22Rv1 (cell line): Measurements from ENCODE around the gene TUT7.
"Not testable (repeated sequence)": the region's sequence is repeated elsewhere in the genome, so short reads cannot be mapped to it uniquely, and the experiment has no call there.

Source experiments
- H3K27ac ChIP-seq: fragments of 450-650 bp; 2 replicates; pipeline ENCODE4 v1.5.1; 2017
- ZFX ChIP-seq: fragments of 450-650 bp; IDR thresholded peaks from 2 replicates; pipeline ENCODE4 v1.6.1; 2017; ENCODE audit warnings: antibody characterized with exemption, borderline replicate concordance
- TF ChIP-seq, protein P1 (sequence below): fragments of 450-650 bp; IDR thresholded peaks from 2 replicates; pipeline ENCODE4 v1.5.1; 2017; ENCODE audit warnings: mild to moderate bottlenecking

The TUT7 gene

DNA sequence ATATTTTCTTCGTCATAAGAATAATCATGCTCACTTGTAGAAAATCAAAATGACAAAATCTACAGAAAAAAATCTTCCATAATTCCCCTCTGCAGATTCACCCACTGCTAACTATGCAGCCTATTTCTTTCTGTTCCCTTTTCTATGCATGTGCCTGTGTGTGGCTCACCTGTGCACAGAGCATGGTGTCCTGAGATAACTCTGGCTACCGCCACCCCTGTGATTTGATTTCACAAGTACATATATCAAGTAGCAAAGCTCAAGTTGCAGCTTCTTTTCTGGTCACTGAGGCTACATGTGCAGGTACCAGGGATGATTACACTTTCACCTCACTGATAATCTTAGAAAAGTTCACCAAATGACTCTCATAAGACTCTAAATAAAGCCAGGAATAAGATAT is 53.5 kb downstream of the TUT7 start:
- TF ChIP-seq ZFX = no peak
- no peak overlapping the region for H3K27ac ChIP-seq

DNA sequence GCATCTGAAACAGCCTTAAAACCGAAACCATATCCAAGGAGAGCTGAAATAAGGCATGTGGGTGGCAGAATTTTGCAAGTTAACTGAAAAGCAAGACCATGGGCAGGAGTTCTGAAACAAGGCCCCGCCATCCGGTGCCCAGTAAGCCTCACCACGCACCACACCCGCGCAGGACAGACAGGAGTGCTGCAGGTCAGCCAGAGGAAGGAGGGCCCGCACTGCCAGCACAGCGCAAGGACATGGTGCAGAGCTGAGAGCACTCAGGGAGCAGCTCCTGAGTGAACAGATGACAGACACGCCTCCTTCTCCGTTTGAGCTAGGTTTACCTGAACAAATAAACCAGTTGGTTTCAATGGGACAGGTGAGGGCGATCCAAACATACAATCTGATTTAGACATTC is 55.3 kb downstream of the TUT7 start:
- H3K27ac ChIP-seq = no peak overlapping the region
- no peak for TF ChIP-seq ZFX
- TF ChIP-seq, protein P1, sequence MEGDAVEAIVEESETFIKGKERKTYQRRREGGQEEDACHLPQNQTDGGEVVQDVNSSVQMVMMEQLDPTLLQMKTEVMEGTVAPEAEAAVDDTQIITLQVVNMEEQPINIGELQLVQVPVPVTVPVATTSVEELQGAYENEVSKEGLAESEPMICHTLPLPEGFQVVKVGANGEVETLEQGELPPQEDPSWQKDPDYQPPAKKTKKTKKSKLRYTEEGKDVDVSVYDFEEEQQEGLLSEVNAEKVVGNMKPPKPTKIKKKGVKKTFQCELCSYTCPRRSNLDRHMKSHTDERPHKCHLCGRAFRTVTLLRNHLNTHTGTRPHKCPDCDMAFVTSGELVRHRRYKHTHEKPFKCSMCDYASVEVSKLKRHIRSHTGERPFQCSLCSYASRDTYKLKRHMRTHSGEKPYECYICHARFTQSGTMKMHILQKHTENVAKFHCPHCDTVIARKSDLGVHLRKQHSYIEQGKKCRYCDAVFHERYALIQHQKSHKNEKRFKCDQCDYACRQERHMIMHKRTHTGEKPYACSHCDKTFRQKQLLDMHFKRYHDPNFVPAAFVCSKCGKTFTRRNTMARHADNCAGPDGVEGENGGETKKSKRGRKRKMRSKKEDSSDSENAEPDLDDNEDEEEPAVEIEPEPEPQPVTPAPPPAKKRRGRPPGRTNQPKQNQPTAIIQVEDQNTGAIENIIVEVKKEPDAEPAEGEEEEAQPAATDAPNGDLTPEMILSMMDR = no peak

DNA sequence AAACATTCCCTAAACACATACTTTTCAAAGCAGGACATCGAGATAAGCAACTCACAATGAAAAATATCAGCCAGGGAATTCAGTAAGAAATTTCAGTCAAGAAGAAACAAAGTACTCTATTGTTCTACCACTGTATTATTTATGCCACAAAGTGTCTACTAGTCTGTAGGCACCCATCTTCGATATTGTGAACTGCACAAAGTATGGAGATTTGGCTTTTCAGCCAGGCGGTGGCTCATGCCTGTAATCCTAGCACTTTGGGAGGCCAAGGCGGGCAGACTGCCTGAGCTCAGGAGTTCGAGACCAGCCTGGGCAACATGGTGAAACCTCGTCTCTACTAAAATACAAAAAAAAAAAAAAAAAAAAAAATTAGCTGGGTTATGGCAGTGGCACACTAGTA is 63.9 kb downstream of the TUT7 start:
- not testable (repeated sequence) for H3K27ac ChIP-seq

DNA sequence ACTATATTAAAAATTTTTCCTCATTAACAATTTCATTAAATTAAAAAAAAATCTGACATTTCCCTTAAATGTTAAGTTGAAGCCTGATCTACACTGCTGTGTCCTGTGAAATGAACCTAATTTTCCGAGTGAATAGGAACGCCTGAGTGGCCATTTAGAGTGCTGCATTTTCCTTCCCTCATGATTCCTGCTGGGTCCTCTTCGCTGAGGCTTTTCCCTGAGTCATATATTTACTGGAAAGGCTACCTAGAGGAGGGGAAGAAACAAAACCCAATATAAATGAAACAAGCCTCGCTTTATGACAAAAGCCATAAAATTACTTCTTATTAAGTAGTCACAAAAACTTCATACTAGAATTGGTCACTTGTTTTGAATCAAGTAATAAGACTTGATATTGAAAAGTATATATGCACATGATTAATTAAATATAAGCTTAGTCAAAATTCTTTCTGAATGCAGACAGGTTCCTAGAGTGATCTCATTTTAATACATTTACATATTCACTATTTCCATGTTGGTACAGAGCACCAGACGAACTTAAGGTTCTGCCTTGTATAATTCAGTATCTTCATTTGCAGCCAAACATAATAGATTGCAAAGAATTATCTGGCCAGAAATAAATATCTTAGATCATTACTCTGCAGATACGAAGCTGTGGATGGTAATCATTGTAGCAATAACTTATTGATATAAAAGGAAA is 65.6 kb downstream of the TUT7 start:
- TF ChIP-seq, protein P1 = no peak
- no peak for TF ChIP-seq ZFX
- H3K27ac ChIP-seq = no peak overlapping the region

DNA sequence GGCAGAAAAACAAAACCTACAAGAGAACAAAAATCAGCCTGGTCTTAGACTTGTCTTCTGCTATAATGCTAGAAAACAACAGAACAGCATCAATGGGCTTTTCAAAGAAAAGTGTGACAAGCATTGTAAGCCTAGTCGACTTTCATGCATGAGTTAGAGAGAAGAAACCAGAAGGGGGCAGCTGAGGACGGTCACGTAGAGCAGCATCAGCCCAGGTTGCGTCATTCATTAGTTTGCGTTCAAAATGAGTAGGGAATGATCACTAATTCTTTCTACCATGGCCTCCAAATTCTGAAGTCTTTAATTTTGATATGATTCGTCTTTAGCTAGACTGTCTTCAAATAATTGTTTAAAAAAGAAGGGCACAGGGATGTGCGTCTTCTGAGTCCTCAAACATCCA is 67.2 kb downstream of the TUT7 start:
- TF ChIP-seq ZFX = no peak
- TF ChIP-seq, protein P1 = 0 out of 2 replicates have a peak, but pooled peaks have one; percentile 20
- H3K27ac ChIP-seq = no peak overlapping the region

DNA sequence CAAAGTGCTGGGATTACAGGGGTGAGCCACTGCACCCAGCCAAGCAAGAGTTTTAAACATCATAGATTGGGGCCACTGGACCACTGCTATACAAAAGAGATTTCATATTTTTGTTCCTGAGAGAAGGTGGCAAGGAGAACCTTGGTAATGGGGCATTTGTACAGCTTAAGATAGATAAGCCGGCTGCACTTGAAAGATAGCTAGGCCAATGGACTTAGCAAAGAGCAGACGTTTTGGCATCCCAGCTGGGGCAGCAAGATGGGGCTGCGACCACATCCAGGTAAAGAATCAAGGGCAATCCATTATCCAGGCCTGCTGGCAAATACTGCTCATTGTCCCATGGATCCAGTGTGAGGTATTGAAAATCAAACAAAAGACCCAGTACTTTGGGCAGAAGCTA is 67.9 kb downstream of the TUT7 start:
- no peak overlapping the region for H3K27ac ChIP-seq
- TF ChIP-seq, protein P1 = no peak
- TF ChIP-seq ZFX = no peak

DNA sequence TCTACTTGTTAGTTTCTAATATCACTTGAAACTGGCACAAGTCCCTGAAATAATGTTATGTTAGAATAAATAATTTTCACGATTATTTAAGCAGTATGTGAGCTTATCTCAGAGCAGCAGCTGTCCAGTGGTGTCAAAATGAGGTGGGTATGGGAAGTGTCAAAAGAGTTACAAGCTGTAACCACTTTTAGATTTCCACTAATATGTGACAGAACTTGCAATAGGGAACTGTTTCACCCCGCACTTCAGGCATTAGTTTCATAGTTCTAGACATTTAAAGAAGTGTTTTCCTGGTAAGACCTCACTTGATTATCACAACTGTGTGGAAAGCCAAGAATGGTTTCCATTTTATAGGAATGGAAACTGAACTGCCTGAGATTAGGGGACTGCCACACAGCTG is 68.9 kb downstream of the TUT7 start:
- H3K27ac ChIP-seq = no peak overlapping the region
- TF ChIP-seq, protein P1 = no peak
- no peak for TF ChIP-seq ZFX

DNA sequence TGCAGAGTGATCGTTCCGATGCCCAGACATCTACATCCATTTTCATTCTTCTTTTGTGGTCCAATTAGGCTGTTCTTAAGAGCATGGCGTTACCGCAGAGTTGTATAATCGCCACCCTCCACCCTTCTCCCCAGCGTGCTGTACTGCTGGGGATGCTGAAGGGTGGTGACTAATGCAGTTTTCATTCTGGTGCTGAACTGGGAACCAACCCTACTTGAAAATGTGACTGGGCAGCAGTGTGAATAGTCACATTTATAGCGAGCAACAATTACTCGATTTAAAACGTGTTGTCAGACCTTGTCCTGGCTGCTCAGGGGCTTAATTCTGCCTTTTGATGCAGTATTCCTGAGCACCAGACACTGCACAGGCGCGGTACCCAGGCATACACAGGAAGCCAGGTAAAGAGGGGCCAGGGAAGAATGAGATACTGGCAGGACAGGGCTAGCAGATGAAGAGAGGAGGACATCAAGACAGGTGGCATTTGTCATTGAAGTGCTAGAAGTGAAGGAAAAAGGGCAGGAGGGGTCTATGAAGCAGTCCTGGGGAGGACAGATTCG is 71.2 kb downstream of the TUT7 start:
- H3K27ac ChIP-seq = peak overlapping the region; percentile 89
- no peak for TF ChIP-seq ZFX
- TF ChIP-seq, protein P1 = no peak
